ENCODE results near the gene MTHFD1.

MTHFD1 gene

DNA sequence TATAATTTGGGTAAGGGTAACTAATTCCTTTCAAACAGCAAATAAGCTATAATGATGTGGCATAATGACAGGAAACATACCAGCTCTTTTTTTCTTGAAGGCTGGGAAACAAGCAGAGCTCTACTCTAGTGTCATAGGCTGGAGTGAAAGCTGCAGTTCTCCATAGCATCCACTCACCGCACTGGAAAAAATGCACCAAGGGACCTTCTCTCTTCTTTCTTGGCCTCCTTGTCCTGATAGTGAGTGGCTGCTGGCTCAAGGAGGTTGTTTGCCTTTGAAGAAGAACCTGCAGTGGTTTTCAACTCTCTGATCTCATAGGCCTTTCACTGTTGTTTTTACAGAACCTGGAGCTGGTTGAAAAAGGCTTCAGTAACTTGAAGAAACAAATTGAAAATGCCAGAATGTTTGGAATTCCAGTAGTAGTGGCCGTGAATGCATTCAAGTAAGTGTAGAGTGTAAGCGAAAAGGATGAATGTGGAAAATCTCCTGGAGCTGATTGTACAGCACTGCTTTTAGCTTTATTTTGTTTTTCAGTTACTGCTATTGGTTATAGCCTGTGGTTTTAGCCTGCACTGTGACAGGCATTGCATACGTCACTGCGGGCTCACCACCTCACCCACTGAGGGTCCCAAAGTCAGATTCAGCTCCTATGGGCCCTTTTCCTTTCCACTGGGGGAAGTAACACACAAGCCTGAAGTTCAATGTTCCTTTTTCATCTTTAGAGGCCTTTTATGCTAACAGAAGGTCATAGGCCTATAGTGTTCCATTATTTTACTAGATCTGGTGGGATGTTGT is 59.9 kb downstream of the MTHFD1 start:
- DNase-seq (ENCODE audit: low spot score) = no peak

DNA sequence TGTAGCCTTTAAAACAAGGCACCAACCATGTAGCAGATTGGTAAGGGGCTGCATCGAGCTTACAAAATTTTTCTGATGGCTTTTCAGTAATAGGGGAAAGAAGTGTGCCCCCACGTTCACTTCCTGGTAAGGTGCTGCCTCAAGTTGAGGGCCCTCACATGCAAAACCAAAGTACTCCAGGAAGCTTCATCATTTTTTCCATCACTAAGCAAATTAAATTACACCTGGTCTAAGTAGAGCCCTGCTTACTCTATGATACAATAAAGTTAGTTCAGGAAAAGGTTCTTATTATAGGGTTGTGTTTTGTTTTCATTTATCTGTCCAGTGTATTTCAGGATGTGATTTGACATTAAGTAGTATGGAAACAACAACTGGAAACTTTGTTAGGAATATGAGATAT is 62.1 kb downstream of the MTHFD1 start:
- no peak for DNase-seq (ENCODE audit: low spot score)

DNA sequence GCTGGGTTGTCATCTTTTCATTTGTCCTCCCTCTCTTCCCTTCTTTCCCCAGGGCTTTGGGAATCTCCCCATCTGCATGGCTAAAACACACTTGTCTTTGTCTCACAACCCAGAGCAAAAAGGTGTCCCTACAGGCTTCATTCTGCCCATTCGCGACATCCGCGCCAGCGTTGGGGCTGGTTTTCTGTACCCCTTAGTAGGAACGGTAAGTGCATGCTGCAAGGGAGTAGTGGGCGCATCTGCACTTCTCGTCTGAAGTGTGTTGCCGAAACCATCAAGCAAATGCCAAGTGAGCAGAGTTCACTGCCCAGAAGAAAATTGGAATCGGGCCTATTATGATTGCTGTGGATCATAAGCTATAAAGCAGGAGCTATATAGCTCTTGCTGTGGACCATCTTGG is 66.5 kb downstream of the MTHFD1 start:
- DNase-seq (ENCODE audit: low spot score) = no peak

DNA sequence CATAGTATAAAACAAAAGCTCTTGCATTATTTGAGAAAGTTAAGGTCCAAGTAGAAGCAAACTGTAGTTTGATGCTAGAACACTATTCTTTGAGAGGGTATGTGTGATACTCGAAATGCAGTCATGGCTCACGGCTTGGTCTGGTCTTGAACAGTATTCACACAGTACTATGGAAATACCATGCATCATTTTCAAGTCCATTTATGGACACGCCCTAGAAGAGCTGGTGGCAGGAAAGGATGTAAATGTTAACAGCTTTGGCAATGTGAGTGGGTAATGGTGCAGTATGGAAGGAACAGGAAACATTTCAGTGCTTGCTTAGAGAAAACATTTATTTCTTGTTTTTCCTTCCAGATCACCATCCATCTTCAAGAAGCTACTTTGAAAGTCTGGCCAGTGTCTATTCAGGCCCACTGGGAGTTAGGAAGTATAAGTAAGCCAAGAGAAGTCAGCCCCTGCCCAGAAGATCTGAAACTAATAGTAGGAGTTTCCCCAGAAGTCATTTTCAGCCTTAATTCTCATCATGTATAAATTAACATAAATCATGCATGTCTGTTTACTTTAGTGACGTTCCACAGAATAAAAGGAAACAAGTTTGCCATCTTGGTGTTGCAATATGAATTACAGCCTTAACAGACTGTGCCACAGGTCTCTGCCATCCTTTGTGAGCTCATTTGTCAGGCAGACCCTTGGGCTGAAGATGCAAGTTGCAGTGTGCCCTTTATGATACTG is 71.4 kb downstream of the MTHFD1 start:
- DNase-seq (ENCODE audit: low spot score) = no peak

DNA sequence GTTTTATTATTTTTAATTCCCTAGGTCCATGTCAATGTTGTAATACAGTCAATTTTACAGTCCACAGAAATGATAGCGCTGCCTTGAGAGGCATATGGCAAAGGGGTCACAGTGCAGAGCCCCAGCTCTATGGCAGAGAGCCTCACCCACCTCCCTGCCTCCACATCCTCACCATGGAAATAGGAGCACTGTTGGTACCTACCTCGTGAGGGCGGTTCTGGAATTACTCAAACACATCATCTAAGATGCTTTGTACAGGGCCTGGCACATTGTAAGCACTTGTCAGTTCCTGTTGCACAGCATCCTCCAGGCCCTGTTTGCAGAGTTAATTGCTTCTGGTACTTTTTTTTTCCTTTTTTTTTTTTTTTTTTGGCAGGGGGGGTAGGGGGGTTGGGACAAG is 73.1 kb downstream of the MTHFD1 start:
- no peak for DNase-seq (ENCODE audit: low spot score)

DNA sequence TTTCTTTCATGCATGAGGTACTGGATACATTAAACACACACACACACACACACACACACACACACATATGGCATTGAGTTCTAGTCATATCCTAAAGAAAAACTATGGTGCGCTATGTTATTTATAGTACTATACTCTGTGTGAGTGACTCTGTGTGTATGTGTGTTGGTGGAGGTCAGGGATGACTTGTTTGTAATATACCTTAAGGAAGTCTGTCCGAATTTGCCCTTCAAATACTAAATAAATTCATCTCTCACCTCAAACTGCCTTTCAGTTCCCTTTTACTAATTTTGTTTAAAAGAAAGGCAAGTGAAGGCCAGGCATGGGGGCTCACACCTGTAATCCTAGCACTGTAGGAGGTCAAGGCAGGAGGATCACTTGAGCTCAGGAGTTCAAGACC is 75.0 kb downstream of the MTHFD1 start:
- no peak for DNase-seq (ENCODE audit: low spot score)

DNA sequence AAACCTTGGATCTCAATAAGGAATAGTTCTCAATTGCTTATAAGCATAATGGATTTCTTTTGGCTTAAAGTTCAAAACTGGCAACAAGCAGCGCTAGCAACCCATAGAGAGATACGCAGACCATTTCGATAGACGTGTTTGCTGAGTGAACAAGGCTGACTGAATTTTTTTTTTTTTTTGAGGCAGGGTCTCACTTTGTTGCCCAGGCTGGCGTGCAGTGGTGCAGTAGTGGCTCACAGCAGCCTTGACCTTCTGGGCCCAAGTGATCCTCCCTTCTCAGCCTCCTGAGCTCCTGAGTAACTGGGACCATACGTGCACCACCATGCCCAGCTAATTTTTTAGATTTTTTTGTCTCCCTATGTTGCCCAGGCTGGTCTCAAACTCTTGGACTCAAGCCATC is 75.7 kb downstream of the MTHFD1 start:
- no peak for DNase-seq (ENCODE audit: low spot score)

DNA sequence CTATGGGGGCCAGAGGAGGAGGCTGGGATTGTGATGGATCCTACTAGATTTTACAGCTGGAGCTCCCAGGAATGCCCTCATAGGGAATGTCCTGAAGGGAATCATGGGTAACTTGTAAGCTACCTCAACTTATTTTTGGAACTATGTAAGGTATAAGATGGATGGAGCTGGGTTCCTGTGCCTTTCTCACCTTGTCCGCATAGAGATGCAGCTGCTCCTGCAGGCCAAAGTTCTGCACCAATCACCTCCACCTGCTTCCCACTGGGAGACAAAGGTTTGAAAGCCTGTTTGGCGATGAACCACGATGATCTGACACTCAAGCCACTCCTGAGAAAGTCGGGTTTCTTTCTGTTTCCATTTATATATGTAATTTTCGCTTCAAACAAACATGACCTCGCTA is 76.5 kb downstream of the MTHFD1 start:
- DNase-seq (ENCODE audit: low spot score) = no peak

DNA sequence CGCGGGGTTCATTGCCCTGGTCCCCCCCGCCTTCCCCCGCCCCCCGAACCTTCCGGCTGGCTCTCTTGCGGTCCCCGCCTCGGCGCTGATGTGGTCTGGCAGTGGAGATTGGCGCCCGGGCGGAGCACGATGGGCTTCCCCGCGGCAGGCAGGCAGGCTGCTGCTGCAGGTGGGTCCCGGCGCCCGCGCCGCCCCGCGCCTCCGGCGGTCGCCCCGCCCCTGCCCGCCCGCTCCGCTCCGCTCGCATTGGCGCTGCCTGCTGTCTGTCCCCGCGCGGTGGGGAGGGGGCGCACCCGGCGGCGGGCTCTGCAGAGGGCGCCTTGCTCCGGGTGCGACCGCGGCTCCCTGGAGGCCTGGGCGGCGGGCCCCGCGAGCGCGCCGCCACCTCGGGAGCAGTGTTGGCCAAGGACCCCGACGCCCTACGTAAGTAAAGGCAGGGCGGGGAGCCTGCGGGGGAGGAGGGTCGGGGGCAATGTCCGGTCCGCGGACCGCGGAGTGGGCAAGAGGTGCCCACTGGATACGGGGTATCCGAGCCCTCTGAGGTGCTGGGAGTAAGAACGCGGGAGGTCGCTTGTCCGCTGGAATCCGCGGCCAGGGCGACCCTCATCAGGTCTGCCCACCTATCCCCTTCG is 77.2 kb downstream of the MTHFD1 start, which contains the start of gene AKAP5:
Gene AKAP5 (plus strand): TSS at position 309 of the 632 bp plus-strand sequence. CDS start 2,896 bp downstream, outside the sequence.
- DNase-seq (ENCODE audit: low spot score) = peak; percentile 56

DNA sequence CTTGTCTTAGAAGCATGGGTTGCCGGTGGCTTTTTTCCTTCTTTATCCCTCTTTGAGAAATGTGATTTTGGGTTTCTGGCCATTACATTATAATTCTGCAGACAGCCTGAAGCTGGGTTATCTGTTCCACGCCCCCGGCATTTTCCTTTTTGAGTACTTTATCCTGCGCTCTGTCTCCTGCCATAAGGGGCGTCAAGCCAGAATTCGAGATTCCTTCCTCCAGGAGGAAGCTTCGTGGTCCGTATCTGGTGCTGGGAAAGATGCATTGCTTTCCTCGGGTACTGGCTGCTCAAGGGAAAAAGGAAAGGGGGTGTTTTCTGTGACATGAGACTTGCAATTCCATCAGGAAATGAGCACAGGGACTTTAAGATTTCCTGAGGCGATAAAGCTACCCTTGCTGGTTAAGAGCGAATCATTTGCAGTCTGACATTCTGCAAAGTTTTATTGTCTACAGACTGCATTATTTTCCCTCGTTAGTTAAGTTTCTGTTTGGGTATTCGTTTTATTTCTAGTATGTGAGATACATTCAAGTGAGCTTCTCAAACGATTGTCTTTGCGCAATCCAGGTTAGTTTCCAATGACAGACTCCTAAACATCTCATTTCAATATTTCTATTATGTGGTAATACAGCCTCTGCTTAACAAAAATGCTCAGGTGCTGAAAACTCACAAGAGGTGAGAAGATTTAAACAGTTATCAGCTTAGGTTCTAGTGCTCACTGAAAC is 77.8 kb downstream of the MTHFD1 start:
- DNase-seq (ENCODE audit: low spot score) = no peak

DNA sequence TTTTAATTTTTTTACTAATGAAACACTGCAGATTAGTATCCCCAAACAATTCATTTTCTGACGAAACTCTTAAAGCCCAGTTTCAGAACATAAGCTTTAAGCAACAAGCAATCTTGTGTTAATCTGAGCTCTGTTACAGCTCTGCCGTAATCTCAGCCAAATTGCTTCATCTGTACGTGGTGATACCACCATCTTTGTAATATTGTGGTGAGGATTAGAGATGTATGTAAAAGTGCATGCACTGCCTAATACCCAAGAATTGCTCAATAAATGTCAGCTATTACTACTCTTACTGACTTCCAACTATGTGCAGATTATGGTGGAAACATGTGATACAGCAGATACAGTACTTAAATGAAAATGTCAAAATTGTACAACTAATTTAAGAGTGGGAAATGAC is 78.9 kb downstream of the MTHFD1 start:
- DNase-seq (ENCODE audit: low spot score) = no peak

DNA sequence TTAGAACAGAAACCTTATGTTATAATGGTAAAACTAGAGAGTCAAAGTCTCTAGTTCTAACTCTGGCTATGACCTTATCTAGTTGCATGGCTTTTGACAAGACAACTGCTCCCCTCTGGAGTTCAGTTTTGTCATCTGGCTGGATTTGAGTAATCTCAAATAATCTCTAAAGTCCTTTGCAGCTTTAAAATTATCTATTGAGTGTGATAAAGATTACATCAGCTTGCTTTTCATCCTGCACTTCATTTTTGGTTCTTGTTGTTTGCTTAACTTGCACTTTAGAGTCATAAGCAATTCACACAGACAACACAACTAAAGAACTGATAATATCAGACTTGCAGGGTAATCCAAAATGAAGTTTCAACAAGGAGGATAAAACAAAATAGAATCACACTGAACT is 79.4 kb downstream of the MTHFD1 start:
- DNase-seq (ENCODE audit: low spot score) = no peak

DNA sequence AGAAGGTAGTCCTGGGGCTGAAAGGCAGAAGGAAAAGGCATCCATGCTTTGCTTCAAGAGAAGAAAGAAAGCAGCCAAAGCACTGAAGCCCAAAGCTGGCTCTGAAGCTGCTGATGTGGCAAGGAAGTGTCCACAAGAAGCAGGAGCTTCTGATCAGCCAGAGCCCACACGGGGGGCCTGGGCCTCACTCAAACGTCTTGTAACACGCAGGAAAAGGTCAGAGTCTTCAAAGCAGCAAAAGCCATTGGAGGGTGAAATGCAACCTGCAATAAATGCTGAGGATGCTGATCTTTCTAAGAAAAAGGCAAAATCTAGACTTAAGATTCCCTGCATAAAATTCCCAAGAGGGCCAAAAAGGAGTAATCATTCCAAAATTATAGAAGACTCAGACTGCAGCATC is 80.3 kb downstream of the MTHFD1 start:
- DNase-seq (ENCODE audit: low spot score) = no peak

DNA sequence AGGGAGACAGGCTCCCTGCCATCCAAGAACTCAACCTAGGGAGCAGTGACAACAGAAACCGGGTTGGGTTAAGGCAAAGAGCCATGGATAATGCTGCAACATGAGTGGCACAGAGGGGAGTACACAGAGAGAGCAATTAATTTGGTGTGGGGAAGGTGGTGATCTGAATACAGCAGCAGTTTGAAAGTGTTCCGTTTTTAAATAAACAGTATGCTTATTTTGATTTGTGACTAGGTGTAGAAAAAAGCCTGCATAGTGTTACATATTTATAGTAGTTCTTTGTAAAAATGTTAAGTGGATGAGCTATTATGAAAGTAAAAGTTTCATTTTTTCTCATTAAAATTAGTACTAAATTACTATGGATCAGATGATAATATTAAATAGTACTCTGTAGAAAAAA is 85.9 kb downstream of the MTHFD1 start:
- DNase-seq (ENCODE audit: low spot score) = no peak

DNA sequence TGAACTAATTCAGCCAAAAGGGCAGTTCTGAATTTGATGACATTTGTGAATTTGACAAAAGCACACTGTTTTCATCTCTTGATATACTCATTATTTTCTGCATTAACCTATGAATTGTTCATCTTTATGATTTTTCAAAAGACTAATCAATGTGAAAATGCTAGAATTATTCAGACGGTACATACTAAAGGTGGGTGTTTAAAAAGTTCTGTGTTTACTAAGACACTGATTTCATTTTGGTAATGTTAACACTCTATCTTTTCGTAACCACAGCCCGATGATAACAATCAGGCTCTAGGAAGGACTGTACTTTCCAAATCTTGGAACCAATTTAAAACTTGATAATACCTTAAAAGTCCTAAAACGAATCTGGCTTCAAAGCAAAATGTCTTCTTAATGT is 86.5 kb downstream of the MTHFD1 start:
- DNase-seq (ENCODE audit: low spot score) = no peak

DNA sequence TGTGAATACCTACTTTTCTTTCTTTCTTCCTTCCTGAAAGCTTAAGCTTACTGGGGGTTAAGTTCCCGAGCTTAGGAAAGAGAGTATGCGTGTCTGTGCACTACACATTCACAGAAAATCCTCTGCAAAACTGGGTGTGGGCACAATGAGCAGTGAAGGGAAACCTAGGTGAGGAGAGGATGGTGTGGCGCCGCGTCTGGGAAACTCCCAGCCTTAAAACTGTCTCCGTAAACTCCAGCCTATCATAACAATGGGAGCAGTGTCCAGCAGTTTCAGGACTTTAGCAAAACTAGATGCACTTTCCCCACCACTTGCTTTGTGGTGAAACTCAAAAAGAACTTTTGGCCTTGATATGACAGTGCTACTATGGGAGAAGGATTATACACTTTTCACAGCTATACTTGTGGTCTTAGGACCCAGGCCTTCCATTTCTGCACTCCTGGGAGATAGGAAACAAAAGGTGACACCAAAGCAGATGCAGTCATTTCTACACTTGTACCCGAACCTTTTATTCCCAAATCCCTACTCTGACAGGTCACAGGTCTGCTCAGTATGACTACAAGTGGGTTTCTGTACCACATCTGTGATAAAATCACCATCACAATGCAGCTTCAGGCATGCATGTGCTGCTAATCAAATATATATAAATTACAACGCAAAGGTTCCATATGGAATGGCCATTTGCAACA is 87.6 kb downstream of the MTHFD1 start:
- DNase-seq (ENCODE audit: low spot score) = no peak

DNA sequence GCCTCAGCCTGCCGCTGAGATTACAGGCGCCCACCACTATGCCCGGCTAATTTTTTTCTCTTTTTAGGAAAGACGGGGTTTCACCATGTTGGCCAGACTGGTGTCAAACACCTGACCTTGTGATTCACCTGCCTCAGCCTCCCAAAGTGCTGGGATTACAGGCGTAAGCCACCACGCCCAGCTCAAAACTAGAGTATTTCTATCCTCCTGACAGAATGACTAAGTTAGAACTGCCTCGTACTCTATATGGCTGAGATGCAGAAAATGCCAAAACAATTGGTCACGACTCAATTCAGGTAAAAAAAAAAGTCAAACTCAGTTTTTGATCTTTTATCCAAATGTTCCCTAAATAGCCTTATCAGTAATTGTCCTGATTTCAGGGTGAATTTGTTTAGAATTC is 88.3 kb downstream of the MTHFD1 start:
- DNase-seq (ENCODE audit: low spot score) = no peak

DNA sequence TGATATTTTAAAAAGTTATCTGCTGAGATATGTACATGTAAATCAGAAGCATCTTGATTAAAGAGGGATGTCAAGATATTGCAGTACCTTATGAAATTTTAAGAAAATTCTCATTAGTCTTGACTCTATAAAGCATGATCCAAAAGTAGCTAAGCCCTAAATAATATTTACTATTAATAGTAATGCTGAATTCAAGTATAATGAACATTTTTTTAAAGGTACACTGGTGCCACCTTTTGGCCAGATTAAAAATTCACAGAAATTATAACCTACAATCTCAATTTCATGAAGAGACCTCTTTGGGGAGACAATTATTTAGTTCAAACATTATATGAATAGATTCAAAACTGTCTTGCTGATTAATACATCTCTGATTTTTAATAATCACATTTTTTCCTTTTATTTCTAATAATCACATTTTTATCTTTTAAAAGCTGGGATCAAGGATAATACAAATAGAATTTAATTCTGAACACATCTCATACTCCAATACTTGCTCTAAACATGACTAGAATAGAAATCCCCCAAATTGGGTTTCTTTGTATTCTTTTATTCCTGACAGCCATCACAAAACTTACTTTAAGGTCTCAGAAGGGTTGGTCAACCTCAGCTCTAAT is 90.6 kb downstream of the MTHFD1 start:
- DNase-seq (ENCODE audit: low spot score) = peak; percentile 62

DNA sequence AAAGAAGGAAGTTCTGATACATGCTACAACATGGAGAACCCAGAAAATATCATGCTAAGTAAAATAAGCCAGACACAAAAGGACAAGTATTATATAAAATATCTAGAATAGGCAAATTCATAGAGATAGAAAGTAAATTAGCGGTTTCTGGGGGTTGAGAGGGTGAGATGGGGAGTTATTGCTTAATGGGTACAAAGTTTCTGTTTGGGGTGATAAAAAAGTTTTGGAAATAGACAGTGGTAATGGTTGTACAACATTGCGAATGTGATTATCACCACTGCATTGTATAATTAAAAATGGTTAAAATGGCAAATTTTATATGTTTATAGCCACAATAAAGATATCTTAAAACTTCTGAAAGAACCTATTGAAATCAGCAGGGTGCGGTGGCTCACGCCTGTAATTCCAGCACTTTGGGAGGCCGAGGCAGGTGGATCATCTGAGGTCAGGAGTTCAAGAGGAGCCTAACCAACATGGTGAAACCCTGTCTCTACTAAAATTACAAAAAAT is 100.5 kb downstream of the MTHFD1 start:
- DNase-seq (ENCODE audit: low spot score) = no peak

DNA sequence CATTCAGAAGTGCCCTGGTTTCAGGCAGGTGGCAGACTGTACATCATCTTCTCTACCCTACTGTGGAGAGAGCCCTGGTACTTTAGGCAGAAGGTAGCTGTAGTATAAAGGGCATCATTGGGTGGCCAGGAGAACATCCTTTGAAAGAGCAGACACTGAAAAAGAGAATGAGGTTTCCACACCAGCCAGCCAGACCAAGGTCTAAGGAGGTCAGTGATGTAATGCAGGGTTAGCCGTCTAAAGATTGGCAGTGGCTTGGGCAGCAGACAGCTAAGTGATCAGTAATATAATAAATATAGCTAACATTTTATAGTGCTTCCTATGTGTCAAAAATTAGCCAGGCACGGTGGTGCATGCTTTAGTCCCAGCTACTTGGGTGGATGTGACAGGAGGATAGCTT is 103.5 kb downstream of the MTHFD1 start:
- no peak for DNase-seq (ENCODE audit: low spot score)

DNA sequence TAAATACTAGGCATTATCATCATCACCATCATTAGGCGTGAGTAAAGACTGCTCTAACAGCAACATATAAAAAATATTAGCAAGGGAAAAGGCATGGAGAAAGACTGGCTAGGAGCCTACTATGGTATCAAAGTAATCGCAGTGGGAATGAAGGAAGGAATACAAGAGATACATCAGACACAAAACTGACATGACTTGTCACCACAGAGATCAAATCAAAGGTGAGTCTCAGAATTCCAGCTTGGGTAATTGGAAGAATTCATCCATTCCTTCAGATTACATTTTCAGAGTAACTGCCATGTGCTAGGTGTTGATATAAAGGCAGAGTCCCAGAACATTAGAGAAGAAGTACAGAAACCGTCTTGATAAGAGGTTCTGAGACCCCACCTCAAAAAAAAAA is 105.3 kb downstream of the MTHFD1 start:
- no peak for DNase-seq (ENCODE audit: low spot score)
